MG63 (cell line): ENCODE measurements around the gene UNC50. TPM values are rescaled to one million over a fixed set of nuclear protein-coding genes. Genes with fewer than 3 reads are reported as not detected.

ENCODE experiments used
- DNase-seq: peaks from one replicate; pipeline ENCODE4 v3.0.0-alpha.2; 2020
- H3K27me3 ChIP-seq: fragments of 250-450 bp; sonication (Bioruptor Pico); 2 replicates; pipeline ENCODE4 v1.5.1; 2020; ENCODE audit warnings: mild to moderate bottlenecking, moderate library complexity
- H3K36me3 ChIP-seq: fragments of 250-450 bp; sonication (Bioruptor Pico); 2 replicates; pipeline ENCODE4 v1.5.1; 2020; ENCODE audit warnings: mild to moderate bottlenecking, moderate library complexity
- H3K4me3 ChIP-seq: fragments of 250-450 bp; sonication (Bioruptor Pico); 2 replicates; pipeline ENCODE4 v1.5.1; 2020; ENCODE audit warnings: mild to moderate bottlenecking, moderate library complexity
- H3K9me3 ChIP-seq: fragments of 250-450 bp; sonication (Bioruptor Pico); 2 replicates; pipeline ENCODE4 v1.5.1; 2020; ENCODE audit warnings: mild to moderate bottlenecking, moderate library complexity
- total RNA-seq: library from RNA; depleted of rRNA; stranded (reverse); fragments of >200 nt; shearing (Covaris generic); gene quantifications from 2 replicates; pipeline ENCODE4 v1.2.3, GENCODE V29; 2014; ENCODE audit warnings: low replicate concordance

UNC50 gene
- total RNA-seq, 1 experiment from 2014 or later, result 31.5 TPM

- no peaks in the 10 kb centered on the region for H3K9me3 ChIP-seq
- DNase-seq, result no peak
- peaks cover 3% of the 10 kb centered on the region; the same call in 1 of the 2 replicates for H3K36me3 ChIP-seq
- no peak overlapping the region for H3K4me3 ChIP-seq
- H3K27me3 ChIP-seq, result no peaks in the 10 kb centered on the region
These were observed 37.2 kb upstream of the UNC50 start for GRCh38 chr2:98571121-98571701.

DNA sequence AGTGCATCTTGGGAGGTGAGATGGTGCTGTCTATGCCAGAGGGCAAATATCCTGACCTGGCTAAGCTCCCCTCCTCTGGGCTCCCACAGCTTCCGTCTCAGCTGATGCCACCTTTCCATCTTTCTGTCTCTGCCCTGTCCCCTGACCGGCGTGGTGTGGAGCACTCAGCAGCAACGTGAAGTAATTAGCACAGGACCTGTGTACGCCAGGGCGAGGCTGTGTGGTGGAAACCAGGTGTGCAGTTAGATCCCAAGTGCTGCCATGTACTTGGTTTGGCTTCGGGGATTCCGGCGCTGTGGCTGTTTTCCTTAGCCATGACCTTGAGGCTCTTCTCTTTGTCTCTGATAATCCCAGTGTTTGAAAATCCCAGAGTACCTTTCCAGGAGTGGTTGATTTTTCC, 36.6 kb upstream of the UNC50 start:
- Histone ChIP-seq H3K9me3 (no peaks in the 10 kb centered on the region), H3K27me3 (no peaks in the 10 kb centered on the region), H3K36me3 (peaks cover 3% of the 10 kb centered on the region; the same call in 1 of the 2 replicates), H3K4me3 (no peak overlapping the region)
- DNase-seq, result no peak

GRCh38 chr2:98572211-98572610, 36.2 kb upstream of the UNC50 start:
- no peaks in the 10 kb centered on the region for H3K27me3 ChIP-seq
- peaks cover 3% of the 10 kb centered on the region; the same call in 1 of the 2 replicates for H3K36me3 ChIP-seq
- no peaks in the 10 kb centered on the region for H3K9me3 ChIP-seq
- no peak for DNase-seq
- H3K4me3 ChIP-seq, result no peak overlapping the region

DNA sequence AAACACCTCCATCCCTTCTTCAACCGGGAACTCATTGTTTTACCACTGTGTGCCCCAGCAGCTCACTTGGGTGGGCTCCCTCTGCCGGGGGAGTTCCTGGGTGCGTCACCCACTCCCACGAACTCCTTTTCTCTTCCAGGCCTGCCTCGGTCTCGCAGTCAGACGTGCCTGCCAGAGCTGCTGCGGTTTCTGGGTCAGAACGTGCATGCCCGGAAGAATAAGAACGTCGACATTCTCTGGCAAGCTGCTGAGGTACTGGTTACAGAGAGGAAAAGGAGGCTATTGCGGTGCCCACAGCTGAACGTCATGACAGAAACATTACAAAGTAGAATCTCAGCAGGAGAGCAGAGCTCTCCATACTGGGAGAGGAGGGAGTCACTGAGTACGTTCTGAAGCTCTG, 35.7 kb upstream of the UNC50 start:
- peaks cover 3% of the 10 kb centered on the region; the same call in 1 of the 2 replicates for H3K36me3 ChIP-seq
- no peaks in the 10 kb centered on the region for H3K9me3 ChIP-seq
- no peak for DNase-seq
- no peak overlapping the region for H3K4me3 ChIP-seq
- no peaks in the 10 kb centered on the region for H3K27me3 ChIP-seq

- Histone ChIP-seq H3K27me3 (no peaks in the 10 kb centered on the region), H3K9me3 (no peaks in the 10 kb centered on the region), H3K36me3 (peaks cover 3% of the 10 kb centered on the region; the same call in 1 of the 2 replicates), H3K4me3 (no peak overlapping the region)
- DNase-seq, result no peak
These were observed 35.0 kb upstream of the UNC50 start for GRCh38 chr2:98573426-98573825.

GRCh38 chr2:98576666-98577312, 31.6 kb upstream of the UNC50 start:
- Histone ChIP-seq H3K4me3 (no peak overlapping the region), H3K36me3 (no peaks in the 10 kb centered on the region), H3K27me3 (no peaks in the 10 kb centered on the region), H3K9me3 (no peaks in the 10 kb centered on the region)
- no peak for DNase-seq

DNA sequence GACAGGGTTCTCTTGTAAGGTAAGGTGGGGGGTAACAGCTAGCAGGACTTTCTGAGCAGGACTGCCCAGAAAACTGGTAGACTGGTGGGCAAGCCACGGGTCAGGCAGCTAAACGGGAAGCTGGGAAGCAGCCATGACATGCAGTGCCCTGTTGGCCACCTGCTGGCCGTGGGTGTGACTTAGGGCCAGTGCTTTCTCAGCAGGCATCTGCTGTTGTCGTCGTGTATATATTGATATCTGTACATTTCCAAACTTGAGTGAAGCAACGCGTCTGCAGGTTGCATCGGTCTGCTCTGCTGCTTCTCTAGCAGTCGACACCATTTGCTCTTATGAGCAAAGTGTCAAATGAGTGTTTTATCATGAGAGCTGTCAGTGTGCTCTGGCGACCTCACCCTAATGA, 31.1 kb upstream of the UNC50 start:
- Histone ChIP-seq H3K4me3 (no peak overlapping the region), H3K9me3 (no peaks in the 10 kb centered on the region), H3K36me3 (no peaks in the 10 kb centered on the region), H3K27me3 (no peaks in the 10 kb centered on the region)
- DNase-seq, result no peak

DNA sequence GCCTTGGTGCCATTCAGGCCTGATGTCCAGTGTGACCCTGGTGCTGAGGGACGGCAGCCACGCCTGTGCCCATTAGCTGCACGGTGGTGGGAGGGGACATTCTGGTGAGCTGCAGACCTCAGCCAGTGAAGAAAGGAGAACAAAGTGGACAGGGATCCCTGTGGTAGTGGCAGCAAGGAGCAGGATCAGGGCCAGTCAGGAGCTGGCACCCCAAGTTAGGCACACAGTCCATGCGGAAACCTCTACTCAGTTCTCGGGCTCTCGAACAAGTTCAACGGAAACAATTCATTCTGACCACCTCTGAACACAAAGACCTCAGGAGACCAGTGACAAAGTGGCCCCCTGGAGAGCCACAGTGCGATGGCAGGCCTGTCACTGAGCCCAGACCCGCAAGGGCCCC, 30.2 kb upstream of the UNC50 start:
- DNase-seq, result no peak
- Histone ChIP-seq H3K4me3 (no peak overlapping the region), H3K36me3 (no peaks in the 10 kb centered on the region), H3K9me3 (no peaks in the 10 kb centered on the region), H3K27me3 (no peaks in the 10 kb centered on the region)

DNA sequence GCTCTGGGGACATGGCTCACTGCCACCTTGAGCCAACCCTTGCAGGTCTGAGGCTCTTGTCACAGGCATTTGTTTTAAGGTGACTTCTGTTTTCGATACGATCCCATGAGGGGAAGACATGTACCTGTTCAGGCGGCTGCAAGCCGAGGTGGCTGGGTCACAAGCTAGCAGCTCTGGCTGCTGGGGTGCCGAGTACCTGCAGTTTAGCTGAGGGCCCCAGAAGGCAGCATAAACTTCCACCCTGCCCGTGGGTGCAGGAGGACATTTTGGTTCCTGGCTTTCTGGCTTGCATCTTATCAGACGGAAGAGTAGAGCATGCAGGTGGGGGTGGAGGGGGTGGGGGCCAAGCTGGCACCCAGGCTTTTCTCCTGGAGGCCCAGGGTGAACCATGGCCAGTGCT, 28.5 kb upstream of the UNC50 start:
- no peak for DNase-seq
- H3K27me3 ChIP-seq, result no peaks in the 10 kb centered on the region
- no peaks in the 10 kb centered on the region for H3K9me3 ChIP-seq
- H3K4me3 ChIP-seq, result no peak overlapping the region
- H3K36me3 ChIP-seq, result no peaks in the 10 kb centered on the region

DNA sequence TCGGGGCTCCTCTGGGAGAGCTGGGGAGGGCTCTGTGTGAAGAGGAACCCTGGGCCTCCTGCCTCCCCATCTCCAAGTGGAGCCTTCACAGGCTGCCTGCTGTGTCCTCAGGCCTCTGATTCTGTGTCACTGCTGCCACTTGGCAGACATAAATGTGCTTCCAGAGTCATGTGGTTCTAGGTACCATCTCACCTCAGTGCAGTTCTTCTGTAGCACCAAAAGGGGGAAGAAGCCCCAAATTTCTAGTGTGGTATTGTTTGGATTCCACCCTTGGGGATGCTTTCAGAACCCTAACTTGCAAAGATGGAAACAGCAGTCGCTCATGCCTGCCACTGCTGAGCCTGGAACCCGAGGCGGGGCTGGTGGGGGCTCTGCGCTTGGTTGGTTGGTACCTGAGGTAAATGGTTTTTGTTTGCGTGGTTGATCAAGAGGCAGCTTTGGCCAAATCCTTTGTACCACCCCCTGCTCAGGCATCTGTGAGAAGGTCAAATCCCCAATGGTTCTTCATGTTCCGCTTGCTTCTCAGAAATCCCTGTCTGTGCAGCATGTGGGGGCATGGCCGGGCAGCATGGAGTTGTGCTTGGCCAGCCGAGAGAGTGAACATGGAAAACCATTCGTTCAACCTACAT, 27.6 kb upstream of the UNC50 start:
- Histone ChIP-seq H3K27me3 (no peaks in the 10 kb centered on the region), H3K4me3 (no peak overlapping the region), H3K9me3 (no peaks in the 10 kb centered on the region), H3K36me3 (no peaks in the 10 kb centered on the region)
- DNase-seq, result no peak

DNA sequence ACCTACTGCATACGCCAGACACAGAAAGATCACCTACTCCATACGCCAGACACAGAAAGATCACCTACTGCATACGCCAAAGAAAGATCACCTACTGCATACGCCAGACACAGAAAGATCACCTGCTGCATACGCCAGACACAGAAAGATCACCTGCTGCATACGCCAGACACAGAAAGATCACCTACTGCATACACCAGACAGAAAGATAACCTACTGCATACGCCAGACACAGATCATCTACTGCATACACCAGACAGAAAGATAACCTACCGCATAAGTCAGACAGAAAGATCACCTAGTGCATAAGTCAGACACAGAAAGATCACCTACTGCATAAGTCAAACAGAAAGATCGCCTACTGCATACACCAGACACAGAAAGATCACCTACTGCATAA, 25.9 kb upstream of the UNC50 start:
- DNase-seq, result no peak
- H3K4me3 ChIP-seq, result no peak overlapping the region
- no peaks in the 10 kb centered on the region for H3K27me3 ChIP-seq
- no peaks in the 10 kb centered on the region for H3K9me3 ChIP-seq
- no peaks in the 10 kb centered on the region for H3K36me3 ChIP-seq

GRCh38 chr2:98583276-98583675, 25.1 kb upstream of the UNC50 start:
- no peak for DNase-seq
- Histone ChIP-seq H3K36me3 (no peaks in the 10 kb centered on the region), H3K27me3 (no peaks in the 10 kb centered on the region), H3K4me3 (no peak overlapping the region), H3K9me3 (no peaks in the 10 kb centered on the region)

GRCh38 chr2:98583816-98584618, 24.4 kb upstream of the UNC50 start:
- Histone ChIP-seq H3K36me3 (no peaks in the 10 kb centered on the region), H3K27me3 (no peaks in the 10 kb centered on the region), H3K4me3 (no peak overlapping the region), H3K9me3 (no peaks in the 10 kb centered on the region)
- DNase-seq, result no peak

- H3K27me3 ChIP-seq, result no peaks in the 10 kb centered on the region
- no peak for DNase-seq
- no peak overlapping the region for H3K4me3 ChIP-seq
- no peaks in the 10 kb centered on the region; the same call in 1 of the 2 replicates for H3K36me3 ChIP-seq
- H3K9me3 ChIP-seq, result no peaks in the 10 kb centered on the region
These were observed 23.0 kb upstream of the UNC50 start for GRCh38 chr2:98585386-98585785.

DNA sequence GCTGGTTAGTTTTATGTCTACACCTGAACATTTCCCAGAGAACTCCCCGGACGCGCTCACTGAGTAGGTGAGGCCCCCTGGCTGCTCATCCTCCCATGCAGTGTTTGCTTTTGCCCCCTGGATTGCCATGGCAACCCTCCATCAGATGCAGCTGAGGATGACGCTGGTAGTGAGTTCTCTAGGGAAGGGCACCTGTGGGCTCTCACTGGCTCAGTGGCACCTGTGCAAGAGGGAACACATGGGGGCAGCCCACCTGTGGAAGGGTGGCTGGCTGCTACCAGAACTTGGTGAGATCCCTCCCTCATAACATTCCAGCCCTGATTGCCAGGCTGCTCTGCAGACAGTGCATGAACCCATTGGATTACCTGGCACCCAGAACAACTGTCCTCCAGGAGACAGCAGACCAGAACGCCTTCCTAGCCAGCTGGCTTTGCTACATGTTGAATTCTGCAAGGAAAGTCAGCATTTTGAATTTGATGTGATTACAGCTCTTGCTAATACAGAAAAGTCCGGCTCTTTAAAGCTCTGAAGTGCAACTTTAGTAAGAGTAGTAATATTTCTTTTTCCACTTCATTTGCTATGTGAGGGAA, 21.7 kb upstream of the UNC50 start:
- DNase-seq, result no peak
- Histone ChIP-seq H3K4me3 (no peak overlapping the region), H3K27me3 (no peaks in the 10 kb centered on the region), H3K9me3 (no peaks in the 10 kb centered on the region), H3K36me3 (no peaks in the 10 kb centered on the region; the same call in 1 of the 2 replicates)

- Histone ChIP-seq H3K9me3 (no peaks in the 10 kb centered on the region), H3K4me3 (no peak overlapping the region), H3K27me3 (no peaks in the 10 kb centered on the region), H3K36me3 (no peaks in the 10 kb centered on the region; the same call in none of the 2 replicates)
- DNase-seq, result no peak
These were observed 19.4 kb upstream of the UNC50 start for GRCh38 chr2:98588880-98589431.
